HG03565 (cell line): ENCODE results near the gene ZNF618.

Source experiments
- ATAC-seq: cut with Tn5 transposase; IDR thresholded peaks from one replicate; pipeline ENCODE4 v1.9.1; 2021; ENCODE audit warnings: mild to moderate bottlenecking, moderate library complexity; ENCODE audit not compliant: unreplicated experiment

The ZNF618 gene

GRCh38 chr9:113954591-113954990, 78.5 kb downstream of the ZNF618 start:
- no peak for ATAC-seq

DNA sequence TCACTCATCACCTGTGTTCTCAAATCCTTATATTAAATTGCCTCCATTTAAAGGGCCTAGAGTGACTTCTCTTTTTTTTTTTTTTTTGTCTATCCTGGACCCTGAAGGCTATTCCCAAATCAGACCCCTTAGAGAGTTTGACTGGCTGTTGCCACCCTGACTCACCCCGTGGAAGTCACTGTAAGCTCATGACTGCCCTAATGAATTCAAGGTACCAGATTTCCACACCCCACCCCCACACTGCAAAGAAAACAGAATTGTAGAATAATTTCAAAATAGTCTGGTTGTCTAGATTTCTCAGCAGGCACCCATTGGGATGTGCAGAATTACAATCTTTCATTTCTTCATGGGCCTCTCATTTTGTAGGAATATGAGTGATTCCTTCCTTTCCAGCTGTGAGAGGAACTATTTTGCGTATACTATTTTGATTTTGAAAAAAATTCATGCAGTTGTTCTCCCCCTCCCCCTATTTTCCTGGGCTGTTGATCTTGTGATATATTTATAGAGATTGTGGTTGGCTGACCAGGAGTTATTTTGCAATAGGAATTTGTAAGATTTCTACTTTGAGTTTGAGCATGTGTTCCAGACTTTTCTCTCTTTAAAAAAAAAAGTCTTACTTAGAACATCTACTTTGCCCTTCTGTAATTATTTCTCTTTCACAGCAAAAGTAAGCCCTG, 79.1 kb downstream of the ZNF618 start:
- no peak for ATAC-seq

- ATAC-seq: no peak
Observed at GRCh38 chr9:113956901-113957300, 80.8 kb downstream of the ZNF618 start.

DNA sequence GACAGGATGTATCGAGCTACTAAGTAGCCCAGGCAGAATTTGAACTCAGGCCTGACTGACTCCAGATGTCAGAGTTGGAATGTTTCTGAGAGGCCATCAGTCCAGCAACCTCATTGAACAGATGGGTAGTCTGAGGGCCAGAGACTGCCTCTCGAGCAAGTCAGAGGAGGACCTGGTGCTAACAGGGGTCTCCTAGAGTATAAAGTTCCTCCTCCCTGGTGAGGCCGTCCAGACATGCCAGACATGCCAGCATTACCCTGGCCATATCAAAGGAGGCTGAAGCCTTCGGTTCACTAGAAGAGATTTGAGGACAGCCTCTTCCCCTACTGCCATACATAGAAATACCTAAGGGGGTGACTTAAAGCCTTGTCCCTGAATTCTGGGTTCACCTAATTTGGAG, 81.2 kb downstream of the ZNF618 start:
- ATAC-seq: no peak

GRCh38 chr9:113957821-113958341, 81.8 kb downstream of the ZNF618 start:
- no peak for ATAC-seq

- ATAC-seq: no peak
Observed at GRCh38 chr9:113958556-113958955, 82.4 kb downstream of the ZNF618 start.

DNA sequence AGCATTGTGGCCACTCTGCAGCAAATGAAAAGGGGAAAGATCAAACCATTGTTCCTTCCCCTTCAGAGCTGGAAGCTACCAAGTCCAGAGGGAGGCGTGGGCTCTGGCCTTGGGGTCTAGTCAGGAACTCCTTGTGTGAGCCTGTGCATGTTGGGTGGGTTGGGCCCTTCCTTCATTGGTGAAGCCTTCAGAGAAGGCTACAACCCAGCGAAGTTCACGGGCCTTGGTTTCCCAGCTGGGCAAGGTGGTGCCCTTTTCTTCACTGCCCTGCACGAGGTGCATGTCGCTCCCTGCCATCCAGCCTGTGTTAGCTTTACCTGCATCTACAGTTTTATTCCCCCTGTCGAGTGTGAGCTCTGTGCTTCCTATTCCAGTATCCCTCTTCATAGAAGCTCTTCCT, 84.7 kb downstream of the ZNF618 start:
- no peak for ATAC-seq

GRCh38 chr9:113962396-113962795, 86.3 kb downstream of the ZNF618 start:
- no peak for ATAC-seq

DNA sequence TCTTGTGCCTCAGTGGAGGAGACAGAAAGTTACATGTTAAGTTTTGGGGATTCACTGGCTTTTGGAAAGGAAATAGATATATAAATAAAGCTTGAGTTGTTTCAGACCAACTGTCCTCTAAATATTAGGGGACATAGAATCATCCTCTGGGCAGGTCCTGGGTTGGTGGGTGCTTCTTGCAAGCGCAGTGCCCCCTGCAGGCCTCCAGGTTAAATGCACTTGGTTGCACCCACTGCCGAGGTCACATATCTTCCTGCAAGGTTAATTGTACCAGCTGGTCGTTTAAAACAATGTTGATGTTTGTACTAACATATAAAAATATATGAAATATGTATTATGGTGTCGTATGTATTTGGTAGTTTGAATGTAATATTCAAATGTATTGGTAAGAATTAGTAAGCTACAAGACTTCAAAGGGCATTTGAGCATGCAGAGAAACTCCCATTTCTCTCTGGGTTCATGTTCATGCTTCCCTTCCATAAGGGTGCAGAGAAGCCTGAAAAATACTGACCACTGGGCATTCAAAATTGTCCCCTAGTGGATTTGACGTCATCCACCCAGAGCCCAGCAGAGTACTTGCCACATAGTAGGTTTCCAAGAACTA, 87.0 kb downstream of the ZNF618 start:
- ATAC-seq: no peak

DNA sequence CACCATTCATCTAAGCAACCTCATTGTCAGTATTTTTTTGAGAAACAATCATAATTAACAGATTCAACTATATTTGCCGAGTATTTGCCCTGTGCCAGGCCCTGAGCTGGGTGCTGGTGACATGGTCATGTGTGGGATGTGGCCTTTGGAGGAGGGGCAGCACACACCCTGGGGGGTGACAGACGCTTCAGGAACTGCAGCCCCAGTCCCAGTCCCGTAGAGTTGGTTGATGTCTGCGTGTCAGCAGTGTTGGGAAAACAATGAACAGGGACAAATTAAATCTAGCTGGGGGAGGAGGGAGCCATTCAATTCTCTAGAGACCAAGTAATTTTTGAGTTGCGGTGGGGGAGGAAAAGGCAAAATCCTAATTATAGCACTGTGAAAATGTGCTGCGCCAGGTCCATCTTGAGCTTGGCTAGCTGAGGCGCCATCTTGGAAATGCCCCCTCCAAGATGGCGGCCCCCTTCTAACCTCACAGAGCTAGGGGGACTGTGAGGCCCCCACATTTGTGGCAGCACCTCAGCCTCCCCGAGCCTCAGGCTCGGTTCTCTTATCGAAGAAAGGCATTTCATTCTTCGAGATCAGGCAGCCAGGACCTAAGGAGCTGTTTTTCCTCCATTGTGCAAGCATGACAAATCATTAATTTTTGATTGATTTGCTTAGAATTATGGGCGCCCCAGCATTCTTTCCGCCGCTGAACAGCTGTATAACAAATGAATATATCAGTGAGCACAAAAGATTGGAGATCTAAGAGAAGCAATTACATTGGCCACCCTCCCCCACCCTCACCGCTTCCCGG, 87.8 kb downstream of the ZNF618 start:
- no peak for ATAC-seq

- ATAC-seq: no peak
Observed at GRCh38 chr9:113964495-113965170, 88.5 kb downstream of the ZNF618 start.

GRCh38 chr9:113966394-113966793, 90.3 kb downstream of the ZNF618 start:
- ATAC-seq: no peak

DNA sequence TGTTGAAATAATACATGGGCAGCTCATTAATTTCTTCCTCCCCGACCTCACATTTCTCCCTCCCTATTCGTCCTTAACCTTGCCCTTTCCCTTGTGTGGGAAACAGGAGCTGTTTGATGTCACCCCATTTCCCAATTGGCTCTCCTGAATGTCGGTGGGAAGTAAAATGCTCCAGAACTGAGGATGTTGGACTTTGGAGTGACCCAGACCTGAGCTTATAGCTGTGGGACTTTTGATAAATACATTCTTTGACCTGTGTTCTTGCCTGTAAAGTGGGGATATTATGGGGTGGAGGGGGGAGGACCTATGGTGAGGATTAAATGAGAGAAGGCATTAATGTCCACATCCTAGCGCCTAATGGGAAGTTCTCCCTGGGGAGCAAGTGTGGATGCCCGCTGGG, 91.3 kb downstream of the ZNF618 start:
- no peak for ATAC-seq

GRCh38 chr9:113969343-113969742, 93.2 kb downstream of the ZNF618 start:
- no peak for ATAC-seq

DNA sequence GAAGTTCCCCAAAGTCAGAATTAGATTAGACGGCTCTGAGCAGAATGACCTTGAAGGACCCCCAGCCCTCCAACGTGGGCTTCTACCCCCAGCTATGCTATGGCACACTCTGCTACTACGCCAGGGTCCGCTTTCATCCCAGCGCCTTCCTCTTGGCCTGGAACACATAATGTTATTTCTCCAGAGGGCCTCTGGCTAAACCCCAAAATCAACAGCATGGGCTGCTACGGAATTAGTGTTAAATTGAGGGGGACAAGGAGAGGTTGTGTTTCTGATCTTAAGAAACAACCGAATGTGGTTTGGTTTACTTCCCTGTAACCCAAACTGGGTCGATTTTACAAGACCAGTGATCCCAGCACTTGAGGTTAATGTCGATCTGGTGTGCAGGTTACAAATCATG, 97.1 kb downstream of the ZNF618 start:
- ATAC-seq: no peak

DNA sequence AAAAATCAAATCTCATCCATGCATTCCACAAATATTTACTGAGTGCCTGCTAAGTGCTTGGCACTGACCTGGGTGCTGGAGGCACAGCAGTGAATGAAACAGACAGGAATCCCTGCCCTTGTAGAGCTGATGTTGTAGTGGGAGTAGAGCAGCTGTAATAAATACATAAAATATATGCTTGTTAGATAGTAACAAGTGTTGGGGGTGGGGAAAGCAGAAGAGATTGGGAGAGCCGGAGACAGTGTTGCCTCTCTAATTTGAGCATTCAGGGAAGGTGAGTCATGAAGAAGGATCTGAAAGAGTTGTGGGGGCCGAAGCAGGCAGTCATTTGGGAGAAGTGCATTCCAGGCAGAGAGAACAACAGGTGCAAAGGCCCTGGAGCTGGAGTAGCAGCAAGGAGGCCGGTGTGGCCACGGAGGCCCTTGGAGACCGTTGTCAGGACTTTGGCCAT, 97.9 kb downstream of the ZNF618 start:
- no peak for ATAC-seq

DNA sequence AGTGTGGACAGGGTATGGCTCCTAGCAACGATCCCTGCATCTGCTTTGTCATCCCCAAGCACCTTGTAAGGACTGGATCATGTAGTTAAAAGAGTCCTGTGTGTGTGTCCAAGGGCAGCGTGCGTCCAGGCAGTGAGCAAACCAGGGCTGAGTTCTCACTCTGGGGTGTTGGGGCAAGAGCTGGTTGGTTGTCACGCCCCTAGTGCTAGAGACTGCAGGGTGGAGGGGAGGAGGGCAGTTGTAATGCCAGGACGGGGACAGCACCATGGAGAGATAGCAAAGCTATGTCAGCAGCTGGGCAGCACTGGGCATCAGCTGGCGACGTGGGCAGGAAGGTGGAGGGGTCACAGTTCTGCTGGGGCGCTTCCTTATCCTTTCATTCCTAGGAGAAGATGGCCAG, 100.8 kb downstream of the ZNF618 start:
- ATAC-seq: no peak

DNA sequence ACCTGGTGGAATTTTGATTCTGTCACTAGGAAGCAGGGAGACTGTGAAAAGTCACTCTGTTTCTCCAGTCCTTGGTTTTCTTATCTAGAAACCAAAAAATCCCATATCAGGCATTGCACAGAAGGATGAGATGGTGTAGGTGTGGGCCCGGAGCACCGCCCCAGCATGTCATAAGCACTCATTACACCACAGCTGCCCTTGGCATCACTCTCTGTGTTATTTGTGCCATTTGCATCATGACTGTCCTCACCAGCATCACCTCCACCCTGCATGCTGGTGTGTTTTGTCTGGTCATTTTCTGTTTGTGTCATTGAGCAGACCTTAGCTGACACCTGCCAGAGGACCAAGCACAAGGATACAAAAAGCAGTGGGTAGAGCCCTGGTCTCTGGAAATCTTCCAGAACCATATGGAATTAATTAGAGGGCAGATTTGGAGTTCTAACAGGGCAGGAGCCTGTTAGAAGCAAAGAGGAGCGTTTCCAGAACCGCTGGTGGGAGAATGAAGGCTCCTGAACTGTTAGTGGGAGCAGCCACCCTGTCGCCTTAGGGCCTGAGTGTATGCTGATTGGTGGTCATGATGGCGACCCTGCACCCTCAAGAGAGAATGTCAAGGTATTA, 102.7 kb downstream of the ZNF618 start:
- ATAC-seq: no peak

DNA sequence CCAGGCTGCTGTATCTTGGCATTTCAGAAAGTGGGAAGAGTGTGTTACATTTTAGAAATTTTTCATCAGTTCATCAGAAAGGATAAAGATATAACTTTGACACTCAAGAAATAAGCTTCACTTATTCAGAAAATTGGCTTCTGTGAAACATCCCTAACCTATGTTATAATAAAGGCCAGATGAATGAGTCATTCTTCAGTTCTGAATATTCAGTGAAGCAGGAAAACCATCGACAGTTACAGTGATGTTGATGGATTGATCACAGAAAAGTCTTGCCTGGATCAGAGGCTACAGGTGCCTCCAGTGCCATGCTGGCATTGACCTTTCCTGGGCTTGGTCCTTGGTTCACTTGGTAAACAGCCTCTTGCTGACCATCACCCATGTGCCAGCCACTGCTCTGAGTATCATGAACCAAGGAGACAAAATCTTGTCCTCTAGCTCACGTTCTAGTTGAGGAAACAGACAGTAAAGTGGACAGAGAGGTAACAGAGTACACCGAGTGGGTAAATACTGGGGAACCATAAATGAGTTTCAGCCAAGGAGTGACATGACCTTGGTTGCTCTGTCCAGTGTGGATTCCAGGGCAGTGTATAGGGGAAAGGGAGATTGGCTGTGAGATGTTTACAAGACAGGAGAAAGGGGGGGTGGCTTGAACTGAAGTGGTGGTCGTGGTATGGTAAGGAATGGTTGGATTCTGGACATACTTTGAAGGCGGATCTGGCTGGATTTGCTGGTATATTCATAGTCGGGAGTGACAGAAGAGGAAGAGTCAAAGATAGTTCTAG, 103.4 kb downstream of the ZNF618 start:
- no peak for ATAC-seq
